ENCODE data around the gene COX6B1. TPM values are rescaled to one million over a fixed set of nuclear protein-coding genes. Genes with fewer than 3 reads are reported as not detected.
A peak's percentile ranks its signal among the peaks of the same experiment; 100 is the strongest.

COX6B1 gene
- total RNA-seq, 1 donor from 2014 or later: 267 TPM

DNA sequence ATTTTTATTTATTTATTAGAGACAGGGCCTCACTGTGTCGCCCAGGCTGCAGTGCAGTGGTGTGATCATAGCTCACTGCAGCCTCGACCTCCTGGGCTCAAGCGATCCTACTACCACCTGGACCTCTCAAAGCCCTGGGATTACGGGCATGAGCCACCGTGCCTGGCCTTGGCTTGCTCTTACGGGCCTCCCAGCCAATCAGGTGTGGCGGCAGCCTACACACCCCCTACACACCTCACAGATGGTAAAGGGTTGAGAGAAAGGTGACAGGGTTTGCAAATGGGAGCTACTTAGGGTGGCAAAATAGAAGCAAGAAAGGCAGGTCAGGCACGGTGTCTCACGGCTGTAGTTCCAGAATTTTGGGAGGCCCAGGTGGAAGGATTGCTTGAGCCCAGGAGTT is 55.2 kb downstream of the COX6B1 start:
- H3K36me3 ChIP-seq: no peaks in the 10 kb centered on the region
- DNase-seq (no peak), ATAC-seq (no peak)
- intact Hi-C loops (cut with DNase I): no loop called here
- H3K9me3 ChIP-seq: no peaks in the 10 kb centered on the region
- H3K27me3 ChIP-seq (ENCODE audit: low read depth): no peaks in the 10 kb centered on the region
- H3K4me3 ChIP-seq: peak overlapping the region; percentile 78
- TF ChIP-seq, protein P1, sequence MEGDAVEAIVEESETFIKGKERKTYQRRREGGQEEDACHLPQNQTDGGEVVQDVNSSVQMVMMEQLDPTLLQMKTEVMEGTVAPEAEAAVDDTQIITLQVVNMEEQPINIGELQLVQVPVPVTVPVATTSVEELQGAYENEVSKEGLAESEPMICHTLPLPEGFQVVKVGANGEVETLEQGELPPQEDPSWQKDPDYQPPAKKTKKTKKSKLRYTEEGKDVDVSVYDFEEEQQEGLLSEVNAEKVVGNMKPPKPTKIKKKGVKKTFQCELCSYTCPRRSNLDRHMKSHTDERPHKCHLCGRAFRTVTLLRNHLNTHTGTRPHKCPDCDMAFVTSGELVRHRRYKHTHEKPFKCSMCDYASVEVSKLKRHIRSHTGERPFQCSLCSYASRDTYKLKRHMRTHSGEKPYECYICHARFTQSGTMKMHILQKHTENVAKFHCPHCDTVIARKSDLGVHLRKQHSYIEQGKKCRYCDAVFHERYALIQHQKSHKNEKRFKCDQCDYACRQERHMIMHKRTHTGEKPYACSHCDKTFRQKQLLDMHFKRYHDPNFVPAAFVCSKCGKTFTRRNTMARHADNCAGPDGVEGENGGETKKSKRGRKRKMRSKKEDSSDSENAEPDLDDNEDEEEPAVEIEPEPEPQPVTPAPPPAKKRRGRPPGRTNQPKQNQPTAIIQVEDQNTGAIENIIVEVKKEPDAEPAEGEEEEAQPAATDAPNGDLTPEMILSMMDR (IDR thresholded peaks at IDR 0.05): no peak
- peaks cover 12% of the 10 kb centered on the region for H3K4me1 ChIP-seq
- no peak overlapping the region for H3K27ac ChIP-seq

DNA sequence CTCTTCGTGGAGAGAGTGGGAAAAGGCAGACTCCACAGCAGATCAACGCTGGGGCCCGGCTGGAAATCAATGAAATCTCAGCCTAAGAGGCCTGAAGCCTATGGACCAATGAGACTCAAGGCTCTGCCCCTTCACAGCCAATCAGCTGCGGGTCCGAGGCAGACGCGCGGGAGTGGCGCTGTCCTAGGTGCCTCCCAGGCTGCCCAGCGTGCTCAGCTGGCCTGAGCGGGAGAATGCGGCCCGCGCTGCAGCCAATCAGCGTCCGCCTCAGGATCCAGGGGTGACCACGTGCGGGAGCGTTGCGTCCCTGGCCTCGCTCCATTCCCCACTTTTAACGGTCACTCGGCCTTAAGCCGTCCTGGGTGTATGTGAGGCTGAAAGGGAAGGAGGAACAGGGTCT is 56.1 kb downstream of the COX6B1 start, which contains the start of gene ZBTB32:
Gene ZBTB32 (plus strand): TSS at position 341 of the 400 bp plus-strand sequence. CDS start 10,069 bp downstream, outside the sequence.
- no peaks in the 10 kb centered on the region for H3K9me3 ChIP-seq
- ATAC-seq: peak in 1 of 2 donors; percentile 9
- no peak within 1 kb of the TSS for H3K27ac ChIP-seq
- DNase-seq: no peak
- TF ChIP-seq, protein P1 (IDR thresholded peaks at IDR 0.05): no peak
- no peaks in the 10 kb centered on the region for H3K27me3 ChIP-seq (ENCODE audit: low read depth)
- no peak within 1 kb of the TSS for H3K4me3 ChIP-seq
- H3K36me3 ChIP-seq: no peaks in the 10 kb centered on the region
- peaks cover 12% of the 10 kb centered on the region for H3K4me1 ChIP-seq
- intact Hi-C loops (cut with DNase I): no loop called here

Other genes with a start within 250 kb of the COX6B1 start
- gene FFAR2, start 200.1 kb upstream of the COX6B1 start, total RNA-seq: 4.7 TPM
- gene KRTDAP, start 157.9 kb upstream of the COX6B1 start, total RNA-seq: 0.89 TPM
- 70.7 TPM for gene DMKN, start 134.7 kb upstream of the COX6B1 start, total RNA-seq
- not detected for gene SBSN, start 120.0 kb upstream of the COX6B1 start, total RNA-seq
- gene GAPDHS, start 114.9 kb upstream of the COX6B1 start, total RNA-seq: not detected
- gene TMEM147, start 102.7 kb upstream of the COX6B1 start, total RNA-seq: 81.6 TPM
- gene ATP4A, start 84.7 kb upstream of the COX6B1 start, total RNA-seq: not detected
- not detected for gene PMIS2, start 62.1 kb upstream of the COX6B1 start, total RNA-seq
- gene HAUS5, start 35.6 kb upstream of the COX6B1 start, total RNA-seq: 9.1 TPM
- gene RBM42, start 19.3 kb upstream of the COX6B1 start, total RNA-seq: 56.1 TPM
- 1.1 TPM for gene ETV2, start 6.6 kb upstream of the COX6B1 start, total RNA-seq
- gene UPK1A, start 18.2 kb downstream of the COX6B1 start, total RNA-seq: not detected
- 0.21 TPM for gene ZBTB32, start 56.2 kb downstream of the COX6B1 start, total RNA-seq
- gene KMT2B, start 69.7 kb downstream of the COX6B1 start, total RNA-seq: 37.2 TPM
- gene IGFLR1, start 94.1 kb downstream of the COX6B1 start, total RNA-seq: 17.1 TPM
- 20.3 TPM for gene U2AF1L4, start 97.1 kb downstream of the COX6B1 start, total RNA-seq
- 60.0 TPM for gene PSENEN, start 97.3 kb downstream of the COX6B1 start, total RNA-seq
- 7.2 TPM for gene LIN37, start 100.3 kb downstream of the COX6B1 start, total RNA-seq
- 29.4 TPM for gene HSPB6, start 108.7 kb downstream of the COX6B1 start, total RNA-seq
- 20.8 TPM for gene PROSER3, start 109.9 kb downstream of the COX6B1 start, total RNA-seq
- 13.1 TPM for gene ARHGAP33, start 127.2 kb downstream of the COX6B1 start, total RNA-seq
- not detected for gene PRODH2, start 164.5 kb downstream of the COX6B1 start, total RNA-seq
- not detected for gene NPHS1, start 204.2 kb downstream of the COX6B1 start, total RNA-seq
- gene KIRREL2, start 208.6 kb downstream of the COX6B1 start, total RNA-seq: 0.12 TPM
- 2.1 TPM for gene APLP1, start 220.3 kb downstream of the COX6B1 start, total RNA-seq